Right ventricle myocardium superior (tissue), 1 donor: ENCODE measurements around the gene SHH. TPM values are rescaled to one million over a fixed set of nuclear protein-coding genes. Genes with fewer than 3 reads are reported as not detected.

Source experiments
- ATAC-seq: fragments of 200-7000 bp; cut with Tn5 transposase; one replicate; pipeline ENCODE4 v1.9.1; 2020; ENCODE audit warnings: mild to moderate bottlenecking; ENCODE audit not compliant: poor library complexity
- DNase-seq: peaks from one replicate; pipeline ENCODE4 v3.0.0-alpha.2; 2020
- intact Hi-C: fragments of 100-400 bp; cut with DNase I; formaldehyde crosslinking; loops from one replicate; pipeline ENCODE4 v1.11.2; 2022
- total RNA-seq: library from RNA; stranded (reverse); fragmentation: NEBNext Ultra II Directional; extraction: Animal tissue kit (Norgen Biotek cat#: 25700); gene quantifications from one replicate; pipeline ENCODE4 v1.2.1, GENCODE V29; 2021
- donor health status: DM: no; HTN: yes; CAD: no; lungs with severe emphysema.

Gene SHH
- total RNA-seq, 1 donor from 2014 or later = not detected

DNA sequence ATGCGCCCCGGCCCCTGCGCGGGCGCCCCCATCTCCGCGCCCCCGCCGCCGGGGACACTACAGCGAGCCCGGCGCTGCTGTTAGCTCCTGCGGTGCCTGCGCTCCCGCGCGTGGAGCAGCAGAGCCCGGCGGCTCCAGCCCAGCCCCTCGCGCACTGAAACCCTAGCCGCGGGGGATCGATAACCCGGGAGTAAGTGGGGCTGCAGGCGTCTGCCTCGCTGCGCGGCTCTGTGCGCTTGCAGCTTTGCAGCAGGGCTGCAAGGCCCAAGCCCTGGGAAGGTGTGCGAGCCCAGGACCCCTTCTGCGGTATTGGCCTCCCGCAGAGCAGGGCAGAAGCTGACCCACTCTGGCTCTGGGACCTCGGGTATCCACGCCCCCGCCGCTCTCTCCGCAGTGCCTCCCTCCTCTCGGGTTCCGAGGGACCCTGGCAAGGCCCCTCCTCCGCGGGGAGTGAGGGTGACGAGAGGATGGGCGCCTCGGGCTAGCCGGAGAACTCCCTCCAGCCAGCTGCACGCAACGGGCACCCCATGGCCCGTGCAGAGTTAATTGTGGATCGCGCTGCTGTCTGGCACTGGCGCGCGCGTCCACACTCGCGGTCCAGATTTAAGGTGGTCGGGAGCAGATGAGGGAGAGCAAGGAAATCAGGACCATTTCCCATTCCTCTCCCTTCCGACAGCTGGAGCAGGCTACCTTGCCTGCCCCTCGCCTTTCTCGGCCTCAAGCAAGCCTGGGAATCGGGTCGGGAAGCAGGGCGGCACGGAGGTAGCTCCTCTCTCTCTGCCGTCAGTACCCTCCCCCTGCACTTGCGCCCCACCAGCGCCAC is 2.1 kb downstream of the SHH start:
- ATAC-seq (no peak), DNase-seq (no peak)
- intact Hi-C loops = no loop called here

DNA sequence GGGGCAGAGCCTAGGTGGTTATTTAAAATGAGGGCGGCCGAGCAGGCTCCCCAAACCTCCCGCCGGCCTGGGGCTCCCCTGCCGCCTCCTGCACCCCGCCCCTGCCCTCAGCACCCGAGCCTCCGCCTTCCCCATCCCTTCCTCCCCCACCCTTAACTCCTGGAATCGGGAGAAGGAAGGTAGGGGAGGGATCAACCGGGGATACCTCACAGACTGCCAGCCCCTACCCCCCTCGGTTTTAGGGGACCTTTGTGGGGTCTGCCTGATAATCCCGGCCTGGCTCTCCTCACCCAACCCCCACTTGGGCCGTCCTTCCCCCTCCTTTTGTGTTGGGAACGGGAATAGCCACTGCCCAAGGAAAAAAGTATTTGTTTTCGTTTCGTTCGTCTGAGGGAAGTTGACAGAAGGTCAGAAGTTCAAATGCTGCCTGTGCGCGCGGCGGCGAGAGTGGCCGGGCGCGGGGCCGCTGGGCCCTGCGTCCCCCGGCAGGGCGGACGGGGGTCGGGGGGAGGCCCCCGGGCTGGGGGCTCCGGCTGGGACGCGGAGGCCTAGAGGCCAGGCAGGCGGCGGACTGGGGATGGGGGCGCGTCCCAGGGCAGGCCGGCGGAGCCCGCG is 2.8 kb downstream of the SHH start:
- intact Hi-C loops = no loop called here
- DNase-seq (no peak), ATAC-seq (no peak)

DNA sequence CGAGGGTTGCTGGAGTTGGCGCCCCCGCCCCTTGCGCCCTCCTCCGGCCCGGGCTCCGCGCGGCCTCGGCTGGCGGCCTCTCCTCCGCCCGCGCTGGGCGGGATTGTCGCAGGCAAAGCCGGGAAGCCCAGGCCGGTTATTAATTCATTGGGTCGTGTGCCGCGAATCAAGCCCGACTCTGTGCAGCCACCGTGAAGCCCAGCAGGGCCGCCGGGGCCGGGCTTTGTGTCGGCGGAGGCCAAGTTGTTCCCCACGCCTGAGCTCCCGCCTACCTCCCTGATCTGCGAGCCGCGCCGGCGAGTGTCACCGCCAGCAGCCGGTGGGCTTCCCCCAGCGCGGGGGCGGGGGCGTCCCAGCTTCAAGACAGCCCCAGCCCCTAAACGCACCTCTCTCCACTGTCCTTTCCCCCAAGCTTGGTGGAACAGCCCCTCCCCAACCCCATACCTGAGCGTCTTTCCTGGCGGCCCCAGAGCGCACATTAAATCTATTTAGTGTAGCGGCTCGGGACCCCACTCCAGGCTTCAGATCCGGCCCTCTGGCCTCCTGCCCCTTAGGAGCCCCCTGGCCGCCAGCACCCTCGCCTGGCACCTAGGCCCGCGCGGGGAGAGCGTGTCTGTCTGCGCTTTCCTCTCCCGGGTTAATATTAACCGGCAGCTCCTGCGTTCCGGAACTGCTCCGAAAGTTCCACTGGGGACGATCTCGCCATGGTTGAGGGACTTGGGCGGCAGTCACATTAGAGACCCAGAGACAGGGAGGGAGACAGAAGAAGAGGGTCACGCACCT is 3.5 kb downstream of the SHH start:
- no peak for ATAC-seq
- intact Hi-C loops = no loop called here

DNA sequence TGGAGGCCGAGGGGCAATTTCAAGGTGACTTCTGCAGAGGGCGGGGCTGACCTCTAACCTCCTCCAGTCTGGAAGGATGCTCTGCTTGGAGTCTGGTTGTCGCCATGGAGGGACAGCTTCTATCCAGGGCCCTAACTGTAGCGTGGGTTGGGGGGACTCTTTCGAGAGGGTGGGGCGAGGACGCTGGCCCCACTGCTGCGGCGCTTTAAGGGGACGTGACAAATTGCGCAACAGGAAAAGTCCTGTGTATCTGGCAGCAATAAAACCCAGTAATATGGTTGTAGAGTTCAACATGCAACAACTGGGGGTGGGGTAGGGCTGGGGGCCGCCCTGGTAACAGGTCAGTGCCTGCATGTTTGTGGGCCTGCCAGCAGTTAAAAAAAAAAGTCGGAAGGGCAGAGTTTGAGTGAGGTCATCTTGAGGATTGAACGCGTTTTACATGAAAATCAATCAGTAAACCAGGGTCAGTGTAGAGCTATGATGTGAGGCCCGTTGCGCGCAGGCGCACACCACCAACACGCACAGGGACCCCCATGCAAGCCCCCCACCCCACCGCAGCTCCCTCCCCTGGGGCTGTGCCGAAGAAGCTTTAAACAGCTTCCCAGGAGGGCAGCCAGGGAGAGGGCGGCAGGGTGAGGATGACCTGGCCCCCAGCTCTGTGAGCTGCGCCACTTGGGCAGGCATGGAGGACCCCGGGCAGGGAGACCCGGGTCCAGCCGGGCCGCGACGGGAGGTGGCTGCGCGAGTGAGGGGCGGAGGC is 4.3 kb downstream of the SHH start:
- no peak for DNase-seq
- no peak for ATAC-seq
- intact Hi-C loops = no loop called here

More for the DNA sequence above, 3.5 kb downstream of the SHH start:
- DNase-seq = no peak

DNA sequence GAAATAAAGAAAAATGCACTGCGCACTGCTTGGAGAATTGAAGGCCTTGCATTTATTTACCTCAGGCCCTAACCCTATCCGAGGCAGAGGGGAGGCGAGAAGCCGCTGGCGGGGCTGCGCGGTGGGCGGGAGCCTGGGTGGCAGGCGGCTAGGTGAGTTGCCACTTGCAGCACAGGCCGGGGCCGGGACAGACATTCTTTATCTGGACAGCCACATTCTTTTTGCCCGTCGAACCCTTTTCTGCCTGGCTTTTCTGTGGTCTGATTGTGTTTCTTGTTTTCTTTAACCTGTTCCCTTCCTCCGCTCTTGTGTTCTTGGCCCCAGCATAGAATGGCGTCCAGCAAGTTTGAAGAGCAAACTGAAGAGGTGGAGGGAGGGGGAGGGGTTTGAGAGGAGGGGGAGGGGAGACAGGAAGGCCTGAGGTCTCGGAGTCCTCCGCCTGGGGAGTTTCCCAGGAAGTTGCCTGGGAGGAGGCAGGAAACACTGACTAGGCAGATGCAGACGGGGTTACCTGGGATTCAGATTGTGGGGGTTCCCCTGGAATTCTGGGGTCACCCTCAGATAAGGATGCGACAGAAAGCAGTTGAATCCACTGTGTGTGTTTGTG is 5.1 kb downstream of the SHH start:
- intact Hi-C loops = no loop called here
- DNase-seq = no peak
- ATAC-seq = no peak

DNA sequence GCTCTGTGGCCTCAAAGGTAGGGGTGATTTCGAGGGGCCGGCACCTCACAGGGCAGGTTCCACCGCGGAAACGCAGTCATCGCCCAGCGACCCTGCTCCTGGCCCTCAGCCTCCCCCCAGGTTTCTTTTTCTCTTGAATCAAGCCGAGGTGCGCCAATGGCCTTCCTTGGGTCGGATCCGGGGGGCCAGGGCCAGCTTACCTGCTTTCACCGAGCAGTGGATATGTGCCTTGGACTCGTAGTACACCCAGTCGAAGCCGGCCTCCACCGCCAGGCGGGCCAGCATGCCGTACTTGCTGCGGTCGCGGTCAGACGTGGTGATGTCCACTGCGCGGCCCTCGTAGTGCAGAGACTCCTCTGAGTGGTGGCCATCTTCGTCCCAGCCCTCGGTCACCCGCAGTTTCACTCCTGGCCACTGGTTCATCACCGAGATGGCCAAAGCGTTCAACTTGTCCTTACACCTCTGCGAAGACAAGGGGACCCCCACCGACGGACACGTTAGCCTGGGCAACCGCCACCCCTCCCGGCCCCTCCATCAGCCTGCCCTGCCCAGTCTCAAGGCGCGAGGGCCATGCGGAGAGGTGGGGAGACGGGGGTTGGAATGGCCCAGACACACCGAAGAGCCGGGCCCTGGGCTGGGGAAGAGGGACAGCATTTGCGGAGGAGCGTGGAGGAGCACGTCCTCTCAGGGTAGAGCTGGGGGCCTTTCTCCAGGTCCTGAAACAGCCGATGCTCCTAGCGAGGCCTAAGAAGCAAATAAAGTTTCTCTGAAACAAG is 6.0 kb downstream of the SHH start:
- DNase-seq (no peak), ATAC-seq (no peak)
- intact Hi-C loops = no loop called here

DNA sequence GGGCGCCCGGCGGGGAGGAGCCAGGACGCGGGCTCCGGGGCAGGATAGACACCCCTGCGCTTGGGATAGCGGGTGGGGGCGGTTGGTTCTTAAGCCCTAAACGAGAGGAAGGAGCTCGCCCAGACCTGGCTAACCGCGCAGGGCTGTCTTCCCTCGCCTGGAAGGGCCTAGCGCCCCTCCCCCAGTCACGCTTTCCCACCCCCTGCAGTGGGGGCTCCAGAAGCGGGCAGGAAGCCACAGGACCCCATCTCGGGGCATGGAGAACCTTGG is 6.5 kb downstream of the SHH start:
- no peak for ATAC-seq
- DNase-seq = no peak
- intact Hi-C loops = no loop called here

DNA sequence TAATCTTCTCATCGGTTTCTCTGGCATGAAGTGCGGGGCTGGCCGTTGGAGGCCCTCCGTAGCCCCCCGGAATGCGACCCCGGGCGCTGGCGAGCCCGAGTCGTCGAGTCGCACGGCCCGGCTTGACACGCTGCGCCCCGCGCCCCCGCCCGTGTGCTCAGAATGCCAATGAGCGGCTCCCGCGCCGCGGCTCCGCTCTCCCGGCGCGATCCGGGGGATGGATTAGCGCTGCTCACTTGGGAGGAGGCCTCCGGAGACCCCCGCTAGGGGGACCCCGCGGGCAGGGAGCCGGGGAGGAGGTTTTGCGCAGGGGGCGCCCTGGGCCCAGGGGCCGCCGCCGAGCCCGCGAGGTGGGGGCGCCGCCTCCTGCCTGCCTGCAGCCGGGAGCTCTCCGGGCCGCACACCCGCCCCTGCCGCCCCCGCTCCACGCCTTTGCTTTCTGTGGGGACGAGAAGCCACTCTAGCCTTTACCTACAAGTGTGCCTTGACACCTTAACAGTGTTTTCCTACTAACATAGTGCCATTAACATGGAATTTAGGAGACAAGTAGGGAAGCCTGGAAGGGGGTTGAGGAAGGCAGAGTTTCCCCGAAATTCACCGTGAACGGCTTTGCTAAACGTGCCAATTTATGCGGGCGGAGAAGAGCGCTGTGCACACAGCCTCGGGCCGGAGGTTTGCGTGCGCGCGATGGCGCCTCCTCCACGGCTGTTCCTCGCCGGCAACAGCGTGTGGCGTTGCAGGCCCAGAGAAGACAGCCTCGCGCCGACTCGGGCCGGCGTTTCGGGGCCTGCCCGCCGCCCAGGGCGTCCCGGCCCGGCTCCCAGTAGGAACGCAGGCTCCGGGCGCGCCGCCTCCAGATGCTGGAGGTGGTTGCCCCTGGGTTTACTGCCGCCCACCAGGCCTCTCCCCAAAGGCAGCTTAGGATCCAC is 7.1 kb downstream of the SHH start:
- peak; percentile 80 for ATAC-seq
- no peak for DNase-seq
- intact Hi-C loops = no loop called here

DNA sequence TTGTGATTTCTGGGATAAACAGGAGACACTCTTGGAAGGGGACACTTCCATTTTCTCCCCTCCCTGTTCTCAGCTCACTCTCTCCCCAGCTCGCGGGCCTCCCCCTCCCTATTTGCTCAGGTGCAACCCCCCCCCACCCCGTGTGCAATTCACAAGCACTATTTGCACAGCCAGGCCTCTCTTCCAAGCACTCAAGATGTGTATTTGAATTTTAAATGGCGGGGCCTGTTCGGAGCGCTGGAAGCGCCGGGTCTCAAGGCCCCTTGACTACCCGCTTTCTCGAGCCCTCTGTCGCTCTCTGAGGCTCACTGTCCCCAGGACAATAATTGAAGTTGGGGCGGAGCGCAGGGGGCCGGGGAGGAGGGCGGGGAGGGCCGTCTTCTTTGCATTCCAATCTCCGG is 7.8 kb downstream of the SHH start:
- ATAC-seq = no peak
- intact Hi-C loops = no loop called here
- DNase-seq = no peak

DNA sequence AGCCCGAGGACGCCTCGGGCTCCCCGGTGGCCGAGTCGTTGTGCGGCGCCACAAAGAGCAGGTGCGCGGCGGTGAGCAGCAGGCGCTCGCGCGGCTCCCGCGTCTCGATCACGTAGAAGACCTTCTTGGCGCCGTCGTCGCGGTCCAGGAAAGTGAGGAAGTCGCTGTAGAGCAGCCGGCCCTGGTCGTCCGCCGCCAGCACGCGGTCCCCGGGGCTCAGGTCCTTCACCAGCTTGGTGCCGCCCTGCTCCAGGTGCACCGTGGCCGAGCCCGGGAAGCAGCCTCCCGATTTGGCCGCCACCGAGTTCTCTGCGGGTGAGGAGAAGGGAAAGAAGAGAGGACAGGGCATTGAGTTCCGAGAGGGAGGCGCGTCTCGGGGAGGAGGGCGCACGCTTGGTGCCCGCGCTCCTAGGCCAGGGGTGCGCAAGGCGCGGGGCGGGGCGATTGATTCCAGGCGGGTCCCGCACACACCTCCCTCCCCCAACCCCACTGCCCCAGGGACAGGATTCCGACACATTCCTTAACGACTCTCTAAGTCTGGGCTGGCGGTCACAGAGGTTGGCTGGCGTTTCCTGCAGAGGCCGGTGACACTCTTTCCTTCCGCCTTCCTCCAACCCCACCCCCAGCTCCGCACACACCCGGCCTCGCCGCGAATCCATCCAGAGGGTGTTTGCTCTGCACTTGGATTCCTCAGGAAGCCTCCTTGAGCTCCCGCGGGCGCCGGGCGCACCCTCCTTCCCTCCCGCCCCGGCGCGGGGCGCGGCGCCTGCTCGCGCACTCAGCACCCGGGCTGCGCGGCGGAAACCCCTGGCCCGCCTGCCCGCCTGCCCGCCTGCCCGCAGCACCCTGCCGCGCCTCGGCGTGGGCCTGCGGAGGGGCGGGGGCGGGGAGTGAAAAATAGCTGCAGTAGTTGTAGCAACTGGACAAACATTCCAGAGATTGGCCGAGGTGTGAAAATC is 8.6 kb downstream of the SHH start:
- no peak for DNase-seq

DNA sequence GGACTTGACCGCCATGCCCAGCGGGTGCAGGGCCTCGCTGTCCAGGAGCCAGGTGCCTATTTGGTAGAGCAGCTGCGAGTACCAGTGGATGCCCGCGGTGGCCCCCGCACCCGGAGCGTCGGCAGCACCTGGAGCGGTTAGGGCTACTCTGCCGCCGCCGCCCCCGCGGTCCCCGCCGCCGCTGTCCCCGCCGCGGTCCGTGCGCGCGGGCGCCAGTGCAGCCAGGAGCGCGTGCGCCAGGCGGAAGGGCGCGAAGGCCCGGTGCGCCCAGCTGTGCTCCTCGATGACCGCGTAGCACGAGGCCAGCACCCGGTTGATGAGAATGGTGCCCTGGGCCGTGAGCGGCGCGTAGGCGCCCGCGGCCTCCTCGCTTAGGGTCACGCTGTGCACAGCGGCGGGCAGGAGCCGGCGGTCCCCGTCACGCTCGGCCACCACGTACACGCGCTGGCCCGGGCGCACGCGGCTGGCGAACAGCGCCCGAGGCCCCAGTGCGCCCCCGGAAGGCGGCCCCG is 9.3 kb downstream of the SHH start:
- no peak for ATAC-seq
- intact Hi-C loops = no loop called here
- no peak for DNase-seq

More for the DNA sequence above, 8.6 kb downstream of the SHH start:
- no peak for ATAC-seq
- intact Hi-C loops = no loop called here

DNA sequence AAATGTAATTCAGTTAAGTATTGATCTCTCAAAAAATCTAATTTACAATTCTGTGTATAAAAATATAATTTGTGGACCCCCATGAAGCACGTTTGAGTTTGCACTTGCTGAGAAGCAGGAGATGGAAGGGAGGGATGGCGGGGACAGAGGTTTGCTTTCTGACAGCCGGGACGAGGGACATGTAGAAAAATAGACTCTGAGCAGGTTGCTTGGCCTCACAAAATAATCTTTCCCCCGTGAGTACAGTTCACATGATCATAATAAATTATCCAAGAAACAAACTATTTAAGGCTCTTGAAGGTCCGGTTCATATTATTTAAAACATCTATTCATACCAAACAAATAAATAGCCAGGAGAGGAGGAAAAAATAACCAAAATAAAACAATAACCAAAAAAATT is 10.0 kb downstream of the SHH start:
- intact Hi-C loops = no loop called here
- no peak for DNase-seq
- ATAC-seq = no peak

DNA sequence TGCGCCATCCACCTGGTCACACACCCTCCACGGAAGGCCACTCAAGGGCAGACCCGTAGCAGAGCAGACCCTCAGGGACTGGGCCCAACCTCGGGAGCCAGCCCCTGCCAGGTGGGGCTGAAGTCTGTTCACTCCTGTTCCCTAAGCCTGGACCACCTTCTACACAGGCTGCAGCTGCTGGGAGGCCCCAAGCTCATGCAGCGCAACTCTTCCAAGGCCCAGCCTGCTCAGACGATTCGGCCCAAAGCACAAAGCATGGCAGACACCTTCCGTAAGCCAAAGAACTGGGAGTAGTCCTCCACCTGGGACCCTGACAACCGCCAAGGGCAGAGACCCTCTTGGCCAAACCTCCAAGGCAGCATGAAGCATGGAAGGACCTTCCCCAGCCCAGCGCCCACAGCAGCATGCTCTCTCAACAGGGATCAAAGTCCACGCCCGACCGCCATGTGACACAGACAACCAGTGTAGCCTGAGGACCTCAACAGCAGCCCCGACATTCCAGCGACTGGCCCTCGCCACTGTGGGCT is 11.5 kb downstream of the SHH start:
- DNase-seq (no peak), ATAC-seq (no peak)
- intact Hi-C loops = no loop called here

DNA sequence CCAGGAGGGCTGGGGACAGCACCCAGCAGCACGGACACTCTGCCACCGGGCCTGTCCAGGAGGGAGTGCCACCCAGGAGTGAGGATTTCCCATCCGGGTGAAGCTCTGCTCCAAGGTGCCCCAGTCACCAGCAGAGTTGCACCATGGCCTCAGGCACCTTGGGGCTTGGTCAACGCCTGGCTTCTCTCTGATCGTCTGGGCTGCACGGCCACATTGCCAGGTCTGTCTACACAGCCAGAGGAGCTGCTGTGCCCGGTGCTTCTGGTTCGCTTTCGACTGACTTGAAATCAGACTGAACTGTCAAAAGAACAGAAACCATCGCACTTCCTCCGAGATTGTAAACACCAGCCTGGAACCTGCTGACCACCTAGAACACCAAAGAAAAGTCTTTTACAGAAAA is 12.0 kb downstream of the SHH start:
- intact Hi-C loops = no loop called here
- DNase-seq (no peak), ATAC-seq (no peak)

DNA sequence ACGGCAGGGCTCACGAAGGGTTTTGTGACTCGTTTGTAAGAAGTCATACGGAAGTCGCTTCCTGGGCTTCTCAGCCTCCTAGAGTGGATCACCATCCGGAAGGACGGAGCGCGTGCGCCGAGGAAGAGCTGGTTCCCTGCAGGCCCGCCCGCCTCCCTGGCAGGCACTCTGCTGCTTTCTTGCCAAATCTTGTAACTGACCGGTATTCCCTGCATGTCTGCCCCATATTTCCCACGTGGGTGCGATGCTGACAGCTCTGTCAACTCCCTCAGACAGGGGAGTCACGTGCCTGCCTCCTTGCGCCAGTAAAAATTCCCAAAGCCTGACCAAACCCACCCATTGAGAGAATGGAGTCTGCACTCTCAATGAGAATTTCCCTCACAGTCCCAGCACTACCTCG is 12.7 kb downstream of the SHH start:
- intact Hi-C loops = loop anchor here (5.0 to 10.0 kb wide), 2 partner anchors 673 to 1015 kb away; no protein-coding TSS in a partner anchor
- ATAC-seq (no peak), DNase-seq (no peak)
